GM19035 (cell line): Measurements from ENCODE around the gene SIPA1L3.
A peak's percentile ranks its signal among the peaks of the same experiment; 100 is the strongest.

ENCODE experiments used
- ATAC-seq: cut with Tn5 transposase; IDR thresholded peaks from one replicate; pipeline ENCODE4 v1.9.1; 2021; ENCODE audit not compliant: unreplicated experiment

SIPA1L3 gene

DNA sequence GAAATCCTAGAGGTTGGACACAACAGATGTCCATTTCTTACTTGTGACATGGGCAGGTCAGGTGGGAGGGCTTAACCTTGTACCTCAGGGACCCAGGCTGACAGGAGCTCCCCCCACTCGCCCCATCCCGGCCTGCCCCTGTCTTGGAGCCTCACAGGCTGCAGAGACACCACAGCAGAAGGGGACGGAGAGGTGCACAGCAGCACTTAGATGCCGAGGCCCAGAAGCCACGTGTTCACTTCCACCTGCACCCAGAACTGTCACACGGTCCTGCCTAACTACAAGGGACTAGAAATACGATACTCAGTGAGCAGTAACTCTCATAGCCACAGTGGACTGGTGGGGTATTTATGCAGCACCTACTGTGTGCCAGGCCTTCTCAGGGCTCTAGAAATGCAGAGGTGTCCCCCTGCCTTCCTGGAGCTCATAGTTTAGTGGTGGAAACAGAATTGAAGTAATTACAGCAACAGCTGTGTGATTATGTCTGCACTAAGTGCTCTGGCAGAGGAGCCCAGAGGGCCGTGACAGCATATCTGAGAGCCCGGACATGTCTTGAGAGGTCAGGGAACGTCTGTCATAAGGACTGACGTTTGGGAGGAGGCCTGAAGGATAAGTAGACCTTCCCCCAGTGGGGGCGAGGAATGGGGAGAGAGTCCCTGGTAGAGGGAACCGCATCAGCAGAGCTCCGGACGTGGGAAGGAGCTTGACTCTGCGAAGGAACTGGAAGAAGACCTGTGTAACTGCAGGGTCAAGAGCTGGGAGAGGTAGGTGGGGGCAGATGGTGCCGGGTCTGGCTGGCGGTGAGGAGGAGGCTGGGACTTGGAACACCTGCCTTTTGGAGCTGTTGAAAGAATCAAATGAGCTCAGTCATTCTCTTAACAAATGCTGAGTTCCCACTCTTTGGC lies 130.0 kb downstream of the SIPA1L3 start:
- ATAC-seq = no peak

DNA sequence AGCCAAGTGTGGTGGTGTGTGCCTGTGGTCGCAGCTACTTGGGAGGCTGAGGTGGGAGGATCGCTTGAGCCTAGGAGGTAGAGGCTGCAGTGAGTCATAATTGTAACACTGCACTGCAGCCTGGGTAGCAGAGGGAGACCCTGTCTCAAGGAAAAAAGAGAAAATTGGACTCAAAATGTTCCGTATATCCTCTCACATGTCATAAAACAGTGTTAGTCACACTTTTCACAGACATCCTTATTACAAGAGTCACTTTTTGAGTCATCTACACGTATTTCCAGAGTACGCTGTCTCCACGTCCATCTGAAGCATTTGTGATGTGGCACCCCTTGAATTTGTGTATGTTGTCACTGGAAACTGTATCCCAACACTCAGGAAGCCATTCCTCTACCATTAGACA lies 133.0 kb downstream of the SIPA1L3 start:
- no peak for ATAC-seq

DNA sequence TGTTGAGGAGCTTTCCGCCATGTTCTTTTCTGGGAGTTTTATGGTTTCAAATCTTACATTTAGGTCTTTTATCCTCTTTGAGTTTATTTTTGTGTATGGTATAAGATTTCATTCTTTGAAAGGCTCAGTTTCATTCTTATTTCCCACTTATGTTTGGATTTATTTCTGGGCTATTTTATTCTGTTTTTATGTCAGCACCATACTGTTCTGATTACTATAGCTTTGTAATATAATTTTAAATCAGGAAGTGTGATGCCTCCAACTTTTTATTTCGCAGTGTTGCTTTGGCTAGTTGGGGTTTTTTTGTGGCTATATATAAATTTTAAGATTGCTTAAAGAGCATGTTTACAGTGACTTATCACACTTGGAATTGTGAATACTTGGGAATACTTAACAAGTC lies 135.1 kb downstream of the SIPA1L3 start:
- ATAC-seq = no peak

DNA sequence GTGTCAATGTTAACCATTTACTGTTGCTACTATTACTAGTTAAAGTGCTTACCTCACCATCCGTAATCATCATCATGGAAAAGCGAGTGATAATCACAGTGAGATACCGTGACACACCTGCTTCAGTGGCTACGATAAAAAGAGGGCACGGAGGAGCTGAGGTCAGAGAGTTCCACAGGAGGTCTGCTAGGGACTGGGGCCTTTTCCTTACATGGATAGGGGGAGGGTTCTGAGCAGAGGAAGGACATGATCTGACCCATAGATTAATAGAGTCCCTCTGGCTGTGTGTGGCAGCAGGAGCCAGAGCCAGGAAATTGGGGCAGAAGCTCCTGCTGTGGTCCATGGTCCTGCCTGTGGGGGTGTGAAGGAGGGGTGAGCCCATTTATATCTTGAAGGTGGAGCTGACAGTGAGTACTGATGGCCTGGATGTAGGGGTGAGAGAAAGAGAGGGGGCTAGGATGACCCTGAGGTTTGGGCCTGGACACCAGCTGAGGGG lies 136.7 kb downstream of the SIPA1L3 start:
- no peak for ATAC-seq

DNA sequence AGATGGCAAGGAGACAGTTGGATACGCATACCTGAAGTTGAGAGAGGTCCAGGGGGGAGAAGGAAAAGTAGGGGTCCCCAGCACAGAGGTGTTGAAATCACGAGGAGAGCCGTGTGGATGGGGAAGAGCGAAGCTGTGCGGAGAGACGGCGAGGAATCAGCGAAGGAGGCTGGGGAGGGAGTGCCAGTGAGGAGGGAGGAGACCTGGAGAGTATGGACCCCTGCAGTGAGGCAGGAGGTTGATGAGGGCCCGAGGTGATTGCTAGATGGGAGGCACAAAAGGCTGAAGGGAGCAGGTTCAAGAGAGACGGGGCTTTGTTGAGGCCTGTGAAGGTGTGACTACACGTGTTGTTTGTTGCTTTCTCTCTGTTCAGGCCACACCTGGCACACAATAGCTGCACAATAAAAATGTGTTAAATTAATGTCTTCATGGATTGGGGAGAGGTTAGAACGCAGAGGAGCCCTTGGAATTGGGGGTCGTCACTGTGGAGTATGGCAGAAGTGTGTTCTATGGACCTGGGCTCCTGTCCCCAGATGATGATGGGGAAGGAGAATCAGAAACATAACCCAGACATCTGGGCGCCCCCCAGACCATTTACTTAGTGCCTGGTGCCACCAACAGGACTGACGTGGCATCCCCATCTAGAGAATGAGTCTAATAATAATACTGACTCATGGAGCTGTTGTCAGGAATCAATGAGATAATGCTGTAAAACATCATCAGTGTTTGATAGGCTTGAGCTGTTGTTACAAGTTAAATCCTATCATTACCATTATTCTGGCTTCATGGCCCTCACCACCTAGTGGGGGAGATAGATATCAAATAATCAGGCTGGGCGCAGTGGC lies 137.5 kb downstream of the SIPA1L3 start:
- no peak for ATAC-seq

DNA sequence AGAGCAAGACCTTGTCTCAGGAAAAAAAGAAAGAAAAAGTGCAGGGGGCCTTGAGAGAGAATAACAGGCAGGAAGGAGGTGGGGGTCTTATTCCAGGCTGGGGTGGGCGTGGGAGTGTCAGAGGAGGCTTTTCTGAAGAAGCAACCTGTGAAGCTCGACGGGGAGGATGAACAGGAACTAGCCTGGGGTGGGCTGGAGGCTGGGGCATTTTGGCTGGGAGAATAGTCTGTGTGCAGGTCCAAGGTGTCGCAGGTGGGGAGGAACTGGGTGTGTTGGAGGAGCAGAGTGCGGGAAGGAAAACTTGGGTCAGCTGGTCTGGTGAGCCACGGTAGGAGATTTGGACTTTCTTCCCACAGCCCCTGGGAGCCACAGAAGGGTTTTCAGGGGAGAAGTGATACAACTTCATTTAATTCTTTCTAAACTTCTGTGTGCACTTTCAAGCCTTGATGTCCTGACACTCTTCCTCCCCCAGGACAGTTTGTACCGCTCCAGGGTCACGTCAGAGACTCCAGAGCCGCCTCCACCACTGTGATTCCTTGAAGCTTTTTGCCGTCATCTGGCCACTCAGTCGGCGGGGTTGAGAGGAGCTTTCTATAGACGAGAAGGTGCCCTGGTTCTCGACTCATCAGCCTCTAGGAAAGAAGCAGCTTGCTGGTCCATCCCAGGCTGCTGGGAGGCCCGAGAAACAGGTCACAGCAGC lies 138.7 kb downstream of the SIPA1L3 start:
- ATAC-seq = no peak

DNA sequence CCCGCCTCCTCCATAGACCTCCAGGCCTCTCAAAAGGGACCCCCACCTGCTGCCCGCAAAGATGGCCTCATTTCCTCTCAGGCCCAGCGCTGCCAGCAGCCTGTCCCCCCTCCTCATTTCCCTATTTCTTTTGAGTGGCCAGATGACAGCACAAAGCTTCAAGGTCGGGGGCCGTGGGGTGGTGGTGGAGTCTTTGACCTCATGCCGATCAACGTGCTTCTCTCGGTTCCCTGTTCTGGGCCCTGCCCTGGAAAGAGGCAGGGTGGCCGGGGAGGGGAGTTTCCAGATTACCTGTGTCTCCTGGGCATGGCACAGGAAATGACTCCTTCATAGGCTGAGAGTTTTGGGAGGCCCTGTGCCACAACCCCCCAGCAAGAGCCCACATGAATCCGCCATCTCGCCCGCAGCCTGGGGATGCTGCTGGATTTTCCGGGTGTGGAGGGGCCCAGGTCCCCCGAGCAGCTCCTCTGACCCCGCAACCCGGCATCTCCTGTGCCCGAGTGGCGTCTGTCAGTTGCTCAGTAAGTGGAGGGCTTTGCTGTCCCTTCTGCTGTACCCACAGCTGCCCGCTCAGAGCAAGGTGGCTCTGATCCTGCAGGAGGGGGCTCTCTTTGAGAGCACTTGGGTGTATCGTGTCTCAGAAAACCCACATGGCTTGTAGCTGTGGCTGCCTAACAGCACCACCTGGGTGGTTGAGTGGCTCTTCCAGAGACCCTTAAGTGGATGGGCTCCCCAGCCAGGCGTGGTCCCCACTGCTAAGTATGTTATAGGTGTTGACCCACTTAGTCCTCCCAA lies 139.4 kb downstream of the SIPA1L3 start:
- ATAC-seq = no peak

DNA sequence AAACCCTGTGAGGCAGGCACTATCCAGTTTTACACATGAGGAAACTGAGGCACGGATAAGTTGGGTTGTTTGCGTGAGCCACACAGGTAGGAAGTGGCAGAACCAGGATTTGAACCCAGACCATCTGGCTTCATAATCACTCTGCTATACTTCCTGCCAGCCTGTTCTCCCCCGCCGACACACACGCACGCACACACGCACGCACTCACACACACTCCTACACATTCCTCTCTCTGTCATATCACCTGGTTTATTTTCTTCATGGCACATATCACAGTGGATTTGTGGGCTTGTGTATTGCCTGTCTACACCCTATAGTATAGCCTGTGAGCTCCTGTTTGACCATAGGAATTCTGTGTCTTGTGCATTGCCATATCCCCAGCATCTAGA lies 140.0 kb downstream of the SIPA1L3 start:
- no peak for ATAC-seq

DNA sequence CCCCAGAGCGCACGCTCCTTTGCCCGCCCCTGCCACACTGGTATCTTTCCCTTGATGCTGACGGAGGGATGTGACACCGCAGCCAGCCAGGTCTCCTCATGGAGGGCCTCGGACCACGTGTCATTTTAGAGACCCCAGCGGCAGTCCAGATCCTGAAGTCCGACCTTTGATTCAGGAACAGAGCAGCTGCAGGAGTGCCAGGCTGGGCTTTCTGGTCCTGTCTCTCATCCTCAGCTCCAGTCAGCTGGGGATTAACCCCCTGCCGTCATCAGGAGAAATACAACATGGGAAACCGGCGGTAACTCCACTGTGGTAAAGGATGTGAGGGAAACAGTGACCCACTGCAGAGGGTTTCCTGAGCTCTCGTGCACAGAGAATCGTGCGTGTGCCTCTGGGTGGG lies 140.6 kb downstream of the SIPA1L3 start:
- no peak for ATAC-seq

DNA sequence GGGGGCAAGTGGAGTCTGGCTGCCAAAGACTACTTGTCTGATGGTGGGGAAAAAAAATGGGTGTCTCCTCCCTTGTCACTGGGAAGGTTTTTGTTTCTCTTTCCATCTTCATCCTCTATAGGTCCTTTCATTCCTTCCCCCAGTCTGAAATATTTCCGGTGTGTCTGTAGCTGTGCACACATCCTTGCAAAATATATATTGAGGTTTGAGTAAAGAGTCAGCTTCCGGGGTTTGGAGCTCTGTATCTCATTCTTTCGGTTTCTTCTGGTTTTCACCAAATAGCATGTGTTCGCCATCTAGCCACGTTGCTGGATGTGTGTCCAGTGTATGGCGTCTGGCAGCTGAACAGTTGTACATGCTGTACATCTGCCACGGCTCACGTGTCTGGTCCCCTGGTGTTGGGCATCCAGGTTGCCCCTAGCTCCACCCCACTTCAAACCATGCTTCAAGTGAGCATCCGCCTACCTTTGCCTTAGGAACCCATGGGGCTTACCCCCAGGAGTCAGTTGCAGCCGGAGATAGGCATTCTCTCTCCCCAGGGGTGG lies 142.2 kb downstream of the SIPA1L3 start:
- ATAC-seq = peak; percentile 39

DNA sequence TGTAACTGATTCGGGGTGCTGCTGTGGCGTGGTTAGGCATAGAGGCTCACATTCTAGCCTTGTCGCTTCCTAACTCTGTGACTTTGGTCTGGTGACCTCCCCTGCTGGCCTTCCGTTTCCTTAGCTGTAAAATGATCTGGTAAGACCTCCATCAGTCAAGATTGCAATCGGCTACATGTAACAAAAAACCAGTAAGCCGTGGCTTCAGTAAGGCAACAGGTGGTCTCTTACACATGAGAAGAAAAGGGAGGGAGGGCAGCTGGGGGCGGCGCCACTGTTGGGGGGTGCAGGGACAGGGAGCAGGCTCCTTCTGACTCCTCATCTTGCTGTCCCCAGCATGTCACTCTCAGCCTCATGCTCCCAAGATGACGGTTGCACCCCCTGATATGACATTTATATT lies 148.0 kb downstream of the SIPA1L3 start:
- ATAC-seq = no peak

DNA sequence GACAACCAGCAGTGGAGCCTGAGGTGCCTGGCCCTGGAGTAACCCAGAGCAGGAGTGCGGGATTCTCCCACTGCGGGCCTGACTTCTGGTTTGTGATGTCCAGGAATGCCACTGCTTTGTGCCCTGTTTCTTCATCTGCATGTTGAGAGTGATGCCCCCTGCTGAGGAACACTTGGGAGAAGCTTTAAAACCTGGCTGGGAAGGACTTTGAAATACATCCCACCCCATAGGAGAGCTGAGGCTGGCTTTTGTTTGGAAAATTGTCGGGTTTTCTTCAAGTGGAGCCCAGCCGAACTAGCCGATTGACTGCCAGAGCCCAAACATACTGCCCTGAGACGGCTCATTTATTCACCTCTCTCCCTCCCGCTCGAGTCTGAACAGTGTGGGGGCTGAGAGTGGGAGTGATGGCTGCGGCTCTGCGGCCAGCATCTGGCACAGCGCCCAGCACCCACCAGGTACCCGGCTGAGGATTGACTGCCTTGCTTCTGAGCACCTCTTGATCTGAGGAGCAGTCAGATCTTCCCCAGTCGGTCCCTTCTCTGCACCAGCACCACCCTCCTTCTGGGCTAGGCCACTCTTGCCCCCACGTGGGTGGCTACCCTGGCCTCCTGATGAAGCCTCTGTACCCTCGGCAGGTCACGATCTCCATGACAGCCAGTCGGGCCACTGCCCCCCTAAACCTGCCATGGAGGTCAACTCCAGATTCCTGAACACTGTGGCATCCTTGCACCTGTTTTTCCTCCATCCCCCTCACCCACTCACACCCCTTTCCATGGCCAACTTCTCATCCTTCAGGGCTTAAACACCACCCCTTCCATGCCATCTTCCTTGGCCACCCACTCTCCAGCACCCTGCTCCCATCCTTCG lies 148.9 kb downstream of the SIPA1L3 start:
- no peak for ATAC-seq

DNA sequence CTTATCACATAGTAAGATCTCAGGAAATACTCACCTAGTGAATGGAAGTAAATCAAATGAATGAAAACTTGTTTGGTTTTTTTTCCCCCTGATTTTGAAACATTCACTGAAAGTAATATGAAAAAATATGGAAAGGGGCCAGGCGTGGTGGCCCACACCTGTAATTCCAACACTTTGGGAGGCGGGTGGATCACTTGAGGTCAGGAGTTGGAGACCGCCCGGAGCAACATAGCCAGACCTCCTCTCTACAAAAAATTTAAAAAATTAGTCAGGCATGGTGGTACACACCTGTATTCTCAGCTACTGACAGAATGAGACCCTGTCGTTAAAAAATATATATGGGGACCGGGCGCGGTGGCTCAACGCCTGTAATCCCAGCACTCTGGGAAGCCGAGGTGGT lies 149.6 kb downstream of the SIPA1L3 start:
- no peak for ATAC-seq

DNA sequence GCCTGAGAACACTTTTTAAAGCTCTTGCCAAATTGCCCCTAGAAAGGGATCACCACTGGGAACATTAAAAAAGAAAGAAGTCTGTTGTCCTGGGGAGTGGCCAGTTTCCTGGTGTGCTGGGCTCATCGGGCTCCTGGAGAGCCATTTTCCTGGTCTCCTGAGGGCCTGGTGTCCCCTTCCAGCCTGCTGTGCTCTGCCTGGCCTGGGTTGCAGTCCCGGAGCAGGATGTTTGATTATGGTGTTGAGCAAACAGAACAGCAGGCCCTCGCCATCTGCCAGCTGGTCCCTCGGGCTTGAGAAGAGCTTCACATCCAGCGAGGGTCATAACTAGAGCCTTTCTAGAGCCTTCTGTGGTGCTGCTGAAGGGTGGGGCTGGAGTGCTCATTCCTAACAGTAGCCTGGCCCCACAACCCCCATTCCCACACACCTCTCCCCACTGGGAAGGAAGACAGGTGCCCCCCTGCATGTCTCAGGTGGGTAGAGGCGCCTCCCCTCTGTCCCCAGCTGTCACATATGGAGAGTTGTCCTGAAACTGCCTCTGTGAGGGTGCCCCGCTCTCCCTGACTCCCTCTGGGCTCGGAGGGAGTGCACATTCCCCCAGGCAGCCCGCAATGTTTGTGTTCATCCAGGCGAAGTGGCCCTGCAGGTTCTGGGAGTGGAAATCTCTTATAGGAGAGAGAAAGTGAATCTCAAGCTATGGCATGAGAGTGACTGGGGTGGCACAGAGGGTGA lies 151.1 kb downstream of the SIPA1L3 start:
- ATAC-seq = no peak

DNA sequence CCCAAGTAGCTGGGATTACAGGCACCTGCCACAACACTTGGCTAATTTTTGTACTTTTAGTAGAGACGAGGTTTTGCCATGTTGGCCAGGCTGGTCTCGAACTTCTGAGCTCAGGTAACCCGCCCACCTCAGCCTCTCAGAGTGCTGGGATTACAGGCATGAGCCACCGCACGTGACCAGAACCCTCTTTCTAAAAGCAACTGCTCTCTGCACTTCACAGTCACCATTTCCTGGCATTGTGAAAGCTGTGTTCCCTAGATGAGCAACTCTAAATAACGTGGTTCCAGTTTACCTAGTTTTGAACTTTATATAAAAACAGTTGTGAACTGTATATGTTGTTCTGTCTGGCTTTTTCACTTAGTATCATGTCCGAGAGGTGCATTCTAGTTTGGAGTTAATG lies 152.9 kb downstream of the SIPA1L3 start:
- ATAC-seq = no peak

DNA sequence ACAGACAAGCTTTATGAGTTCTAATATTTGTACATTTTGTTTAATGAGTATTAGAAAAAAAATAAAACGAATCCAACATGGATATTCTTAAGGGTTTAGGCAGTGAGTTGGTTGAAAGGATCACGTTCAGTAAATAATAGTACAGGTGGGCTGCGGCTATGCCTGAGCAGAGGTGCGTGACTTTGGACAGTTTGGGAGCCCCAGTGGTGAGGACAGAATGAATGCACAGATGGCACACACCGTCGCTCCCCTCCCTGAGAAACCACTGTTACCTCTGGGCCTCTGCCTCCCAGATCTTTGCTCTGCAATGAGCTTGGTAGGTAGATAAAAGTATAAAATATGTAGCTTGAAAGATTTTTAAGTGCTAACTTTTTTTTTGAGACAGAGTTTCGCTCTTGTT lies 153.3 kb downstream of the SIPA1L3 start:
- no peak for ATAC-seq

DNA sequence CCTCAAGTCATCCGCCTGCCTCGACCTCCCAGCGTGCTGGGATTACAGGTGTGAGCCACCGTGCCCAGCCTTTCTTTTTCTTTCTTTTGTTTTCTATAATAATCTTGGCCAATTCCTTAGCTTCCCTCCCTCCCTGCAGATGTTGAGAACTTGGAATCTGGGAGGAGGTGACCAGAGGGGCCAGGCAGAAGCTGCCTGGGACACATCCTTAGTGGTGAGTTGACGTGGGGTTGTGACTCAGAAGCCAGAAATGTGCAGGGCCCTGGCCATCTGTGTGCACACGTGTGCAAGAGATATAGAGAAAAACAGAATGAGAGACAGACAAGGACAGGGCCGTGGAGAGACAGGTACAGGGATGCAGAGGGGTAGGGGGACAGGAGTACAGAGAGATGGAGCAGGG lies 154.3 kb downstream of the SIPA1L3 start:
- ATAC-seq = no peak

DNA sequence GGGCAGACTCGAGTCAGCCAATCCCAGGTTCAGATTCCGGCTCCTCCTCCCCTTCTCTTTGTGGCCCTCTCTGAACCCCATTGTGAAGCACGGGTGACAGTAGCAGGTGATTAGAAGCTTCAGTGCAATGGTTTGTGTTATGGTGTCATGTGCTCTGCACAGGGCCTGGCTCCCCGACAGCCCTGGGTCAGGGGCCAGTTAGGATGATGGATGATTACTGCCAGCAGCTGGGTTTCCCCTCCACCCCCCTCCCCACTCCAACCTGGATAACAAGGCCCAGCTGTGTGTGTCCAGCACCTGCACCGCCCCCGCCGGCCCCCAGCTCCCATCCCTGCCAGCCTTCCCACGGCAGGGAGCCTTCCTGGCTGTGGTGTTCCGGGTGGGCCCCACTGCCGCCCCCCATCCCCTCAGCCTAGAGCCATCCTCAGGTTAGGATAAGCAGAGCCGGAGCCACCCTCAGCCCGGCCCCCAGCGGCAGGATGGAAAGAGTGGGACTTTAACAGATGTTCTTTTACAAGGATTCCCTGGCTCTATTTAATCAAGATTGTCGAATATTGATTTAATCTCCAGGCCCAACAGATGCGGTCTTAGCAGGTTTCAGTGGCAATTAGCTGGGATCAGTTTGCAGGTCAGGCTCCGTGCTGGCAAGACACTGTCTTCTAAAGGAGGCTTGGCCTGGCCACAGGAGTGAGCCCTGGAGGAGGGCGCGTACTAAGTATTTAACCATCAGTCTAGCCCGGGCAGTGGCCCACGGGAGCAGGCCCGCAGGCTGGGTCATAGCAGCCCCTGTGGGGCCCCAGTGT lies 156.2 kb downstream of the SIPA1L3 start:
- ATAC-seq = no peak
